Measurements from ENCODE around the gene MAPRE3.

Gene MAPRE3

DNA sequence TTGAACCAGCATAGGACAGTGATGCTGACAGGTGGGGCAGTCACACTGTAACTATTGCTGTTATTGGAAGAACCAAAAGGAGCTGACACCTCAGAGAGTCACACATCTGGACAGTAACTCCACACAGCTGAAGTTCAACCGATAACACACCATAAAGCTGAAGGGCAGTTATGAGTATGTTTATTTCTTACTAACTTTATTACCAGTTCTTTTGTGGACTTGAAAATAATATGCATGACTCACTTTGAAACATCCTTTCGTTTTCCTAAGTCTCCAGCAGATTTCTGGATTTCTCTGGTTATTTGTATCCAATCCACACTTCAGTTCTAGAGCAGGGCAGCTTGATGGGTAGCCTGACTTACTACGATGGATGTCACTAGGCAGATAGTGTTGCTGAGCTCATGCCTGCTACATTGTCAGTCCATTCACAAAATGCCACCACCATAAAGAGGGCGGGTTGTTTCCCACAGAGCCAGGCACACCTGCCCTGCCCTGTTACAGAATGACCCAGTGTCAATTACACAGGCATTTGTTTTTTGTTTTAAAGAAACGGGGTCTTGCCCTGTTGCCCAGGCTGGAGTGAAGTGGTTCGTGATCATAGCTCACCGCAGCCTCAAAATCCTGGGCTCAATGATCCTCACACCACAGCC is 72.7 kb downstream of the MAPRE3 start:
- no peak for DNase-seq

DNA sequence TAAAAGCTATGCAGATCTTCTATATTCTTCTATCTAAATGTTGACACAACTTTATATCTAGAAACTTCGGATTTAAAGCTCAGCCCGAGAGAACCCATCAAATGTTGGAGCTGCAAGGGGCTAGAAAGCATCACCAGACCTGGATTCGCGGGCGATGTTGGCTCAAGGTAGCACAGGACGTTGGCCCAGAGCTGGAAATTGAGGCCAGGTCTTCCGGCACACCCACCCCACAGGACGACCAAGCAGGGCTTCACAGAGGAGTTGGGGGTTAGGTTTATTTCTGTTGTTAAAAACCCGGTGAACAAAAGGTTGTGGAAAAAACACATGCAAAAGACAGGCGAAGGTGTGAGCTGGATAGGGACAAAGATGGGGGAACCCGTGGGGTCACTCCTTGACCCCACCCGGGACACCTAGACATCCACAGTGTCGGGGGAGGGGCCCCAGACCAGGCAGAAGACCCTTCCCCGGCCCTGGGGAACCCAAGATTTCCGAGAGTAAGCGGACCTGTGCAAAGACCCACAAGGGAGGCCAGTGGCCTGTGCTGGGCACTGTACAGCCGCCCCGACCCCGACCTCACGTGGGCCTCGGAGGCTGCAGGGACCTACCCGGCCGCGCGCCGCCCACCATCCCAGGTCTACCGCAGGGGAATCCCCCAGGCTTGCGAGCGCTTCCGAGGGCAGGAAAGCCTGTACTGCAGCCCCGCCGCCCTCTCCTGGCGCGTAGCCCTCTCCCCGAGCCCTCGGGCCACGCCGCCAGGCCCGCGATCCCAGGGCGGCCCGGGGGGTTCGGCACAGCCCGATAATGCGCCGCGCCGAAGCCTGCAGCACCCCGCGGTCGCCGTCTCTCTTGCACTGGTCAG is 79.2 kb downstream of the MAPRE3 start:
- DNase-seq: no peak

DNA sequence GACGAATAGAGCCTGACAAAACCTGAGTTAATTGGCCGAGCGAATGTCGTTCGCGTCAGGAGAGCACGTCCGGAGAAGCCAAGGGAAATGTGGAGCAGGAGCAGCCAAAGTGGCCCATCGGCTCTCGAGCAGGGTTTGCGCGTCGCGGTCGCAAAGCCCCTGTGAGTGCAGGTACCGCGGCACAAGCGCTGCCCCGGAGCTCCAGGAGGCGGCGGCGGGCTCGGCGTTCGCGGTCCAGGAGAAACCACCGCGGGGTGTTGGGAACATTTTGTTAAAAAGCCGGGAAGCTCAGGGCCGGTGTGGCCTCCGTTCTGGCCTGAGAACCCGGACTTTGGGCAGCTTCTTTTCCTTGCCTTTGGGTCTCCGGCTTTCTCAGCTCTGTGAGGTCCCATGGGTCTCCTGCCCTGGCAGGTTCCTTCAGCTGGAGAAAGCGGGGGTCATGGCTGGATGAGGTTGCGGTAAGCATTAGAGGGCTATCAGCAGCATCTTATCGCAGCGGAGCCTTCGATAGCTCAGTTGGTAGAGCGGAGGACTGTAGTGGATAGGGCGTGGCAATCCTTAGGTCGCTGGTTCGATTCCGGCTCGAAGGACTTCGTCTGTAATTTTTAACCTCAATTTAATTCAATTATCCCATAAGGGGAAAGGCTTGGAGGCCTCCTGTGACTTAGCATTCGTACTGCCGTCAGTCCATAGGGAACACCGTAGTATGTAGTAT is 80.0 kb downstream of the MAPRE3 start:
- DNase-seq: peak; percentile 96

DNA sequence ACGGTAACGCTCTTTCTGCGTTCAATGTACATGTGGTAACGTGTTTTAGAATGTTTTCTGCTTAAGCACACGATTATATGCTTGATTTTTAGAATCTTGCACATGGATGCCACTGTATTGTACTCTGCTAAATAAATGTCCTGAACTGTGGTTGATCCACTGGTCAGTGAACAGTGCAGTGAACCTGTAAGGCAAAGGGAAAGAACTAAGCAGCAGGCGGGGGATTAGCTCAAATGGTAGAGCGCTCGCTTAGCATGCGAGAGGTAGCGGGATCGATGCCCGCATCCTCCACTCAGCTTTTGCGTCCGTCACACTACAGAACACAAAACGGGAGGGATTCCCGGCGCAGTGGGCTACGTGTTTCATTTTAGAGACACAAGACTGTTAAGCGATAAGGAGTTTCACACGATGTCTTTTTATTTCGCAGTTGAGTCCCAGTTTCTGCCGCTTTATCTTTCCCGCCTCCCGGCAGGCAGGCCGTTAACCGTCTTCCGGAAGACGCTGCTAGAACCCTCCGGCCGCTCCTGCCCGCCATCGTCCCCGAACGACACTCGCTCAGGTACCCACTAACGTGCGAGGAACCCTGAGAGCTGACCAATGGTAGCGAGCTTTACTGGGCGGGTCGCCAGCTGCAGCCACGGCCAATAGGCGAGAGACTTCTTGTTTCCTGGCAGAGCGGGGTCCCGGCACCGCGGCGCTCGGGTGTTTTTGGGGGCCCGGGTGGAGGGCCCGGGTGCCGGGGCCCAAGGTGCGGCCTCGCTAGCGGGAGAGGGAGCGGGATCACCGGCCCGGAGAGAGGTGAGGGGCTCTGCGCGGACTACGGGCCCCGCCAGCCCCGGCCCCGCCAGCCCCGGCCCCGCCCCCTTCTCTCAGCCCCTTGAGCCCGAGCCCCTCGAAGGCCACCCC is 80.8 kb downstream of the MAPRE3 start, which contains the start of gene AGBL5:
TSS of gene AGBL5 (plus strand) at position 673 of the 906 bp plus-strand sequence. CDS start 1,291 bp downstream, outside the sequence.
- peak; percentile 99 for DNase-seq

DNA sequence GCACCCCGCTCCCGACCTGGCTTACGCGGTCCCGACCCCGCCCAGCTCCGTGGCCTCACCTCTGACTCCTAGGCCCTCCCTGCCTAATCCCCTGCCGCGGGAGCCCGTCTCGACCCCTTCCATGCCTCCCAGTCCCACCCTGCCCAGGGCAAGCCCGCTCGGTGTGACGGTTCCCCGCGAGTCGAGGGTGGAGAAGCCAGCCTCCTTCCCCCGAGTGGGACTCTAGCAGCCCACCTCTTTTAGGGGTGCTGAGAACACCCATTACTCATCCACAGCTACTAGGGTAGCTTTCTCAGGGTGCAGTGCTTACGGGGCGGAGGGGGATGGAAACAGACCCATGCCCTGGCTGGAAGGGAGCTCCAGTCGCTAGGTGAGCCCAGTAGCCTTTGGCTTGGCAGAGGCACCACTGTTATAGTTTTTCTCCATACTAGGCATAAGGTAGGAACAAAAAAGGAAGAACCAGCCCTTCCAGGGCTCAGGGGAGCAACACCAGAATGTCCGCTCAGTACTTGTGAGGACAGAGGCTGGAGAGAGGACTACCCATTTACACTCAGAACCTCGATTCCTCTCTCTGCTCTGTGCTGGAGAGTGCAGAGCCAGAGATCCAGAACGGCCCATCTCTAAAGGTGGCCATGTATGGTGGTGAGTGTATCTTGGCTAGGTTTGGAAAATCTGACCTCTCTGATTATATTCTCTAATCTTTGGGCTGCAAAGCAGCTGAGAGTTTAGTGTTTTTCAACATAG is 81.6 kb downstream of the MAPRE3 start:
- no peak for DNase-seq

DNA sequence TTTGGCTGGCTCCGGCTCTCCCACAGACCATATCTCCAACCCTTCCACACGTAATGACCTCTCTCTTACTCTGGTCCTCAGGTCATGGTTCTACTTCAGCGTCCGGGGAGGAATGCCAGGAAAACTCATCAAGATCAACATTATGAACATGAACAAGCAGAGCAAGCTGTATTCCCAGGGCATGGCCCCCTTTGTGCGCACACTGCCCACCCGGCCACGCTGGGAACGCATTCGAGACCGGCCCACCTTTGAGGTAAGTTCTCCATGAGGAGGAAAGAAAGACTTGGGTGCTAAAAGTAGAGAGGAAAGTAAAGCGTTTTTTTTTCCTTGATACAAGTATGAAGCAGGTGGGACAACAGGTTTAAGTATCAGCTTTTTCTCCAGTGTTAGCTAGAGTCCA is 82.9 kb downstream of the MAPRE3 start:
- DNase-seq: no peak

DNA sequence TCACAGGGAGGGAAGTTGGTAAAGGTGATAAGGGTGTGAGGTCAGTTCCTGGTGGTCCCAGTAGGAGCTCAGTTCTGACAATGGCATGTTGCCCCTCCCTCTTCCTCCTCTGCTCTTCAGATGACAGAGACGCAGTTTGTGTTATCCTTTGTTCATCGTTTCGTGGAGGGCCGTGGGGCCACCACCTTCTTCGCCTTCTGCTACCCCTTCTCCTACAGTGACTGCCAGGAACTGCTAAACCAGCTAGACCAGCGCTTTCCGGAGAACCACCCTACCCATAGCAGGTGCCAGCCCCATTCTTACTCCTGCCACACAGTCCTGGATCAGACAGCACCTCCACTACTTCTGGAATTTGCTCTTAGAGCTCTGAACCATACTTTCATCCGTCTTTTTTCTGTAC is 83.3 kb downstream of the MAPRE3 start:
- no peak for DNase-seq

DNA sequence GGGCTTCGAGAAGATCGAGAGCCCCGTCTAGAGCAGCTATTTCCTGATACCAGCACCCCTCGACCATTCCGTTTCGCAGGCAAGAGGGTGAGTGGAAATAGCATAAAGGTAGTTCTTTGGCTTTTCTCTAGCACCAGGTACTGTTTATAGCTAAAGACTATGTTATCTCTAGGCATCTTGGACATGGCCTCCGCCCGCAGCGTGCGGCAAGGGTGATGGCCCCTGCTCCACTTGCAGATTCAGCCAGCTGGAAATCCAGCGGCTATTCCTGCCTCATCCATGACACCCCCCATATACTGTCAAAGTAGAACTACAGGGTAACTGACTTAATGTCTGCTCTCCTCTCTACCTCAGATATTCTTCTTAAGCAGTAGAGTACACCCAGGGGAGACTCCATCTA is 84.3 kb downstream of the MAPRE3 start:
- no peak for DNase-seq

DNA sequence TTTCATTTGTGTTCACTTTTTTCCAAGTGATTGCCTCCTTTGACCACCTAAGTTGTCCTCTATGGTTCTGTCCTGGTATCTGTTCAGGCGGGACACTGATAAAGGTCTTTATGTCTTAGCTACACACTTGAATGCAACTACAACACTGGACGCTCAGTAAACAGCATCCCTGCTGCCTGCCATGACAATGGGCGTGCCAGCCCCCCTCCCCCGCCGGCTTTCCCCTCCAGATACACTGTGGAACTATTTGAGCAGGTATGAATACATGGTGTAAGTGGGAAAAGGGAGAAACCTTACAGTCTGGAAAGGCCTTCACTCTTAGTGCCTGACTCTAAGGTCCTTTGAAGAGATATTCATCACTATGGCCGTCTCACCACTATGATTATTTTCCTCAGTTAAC is 86.7 kb downstream of the MAPRE3 start:
- no peak for DNase-seq

DNA sequence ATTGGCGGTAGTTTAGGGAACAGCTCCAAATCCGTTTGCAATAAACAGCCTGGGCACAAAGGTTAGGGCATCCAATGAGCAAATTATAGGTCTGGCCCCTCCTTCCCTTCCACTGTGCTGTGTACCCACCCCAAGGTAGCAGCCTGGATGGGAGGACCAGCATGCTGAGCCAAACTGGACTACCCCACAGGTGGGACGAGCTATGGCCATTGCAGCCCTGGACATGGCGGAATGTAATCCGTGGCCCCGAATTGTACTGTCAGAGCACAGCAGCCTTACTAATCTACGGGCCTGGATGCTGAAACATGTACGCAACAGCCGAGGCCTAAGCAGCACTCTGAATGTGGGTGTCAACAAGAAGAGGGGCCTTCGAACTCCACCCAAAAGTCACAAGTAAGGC is 87.8 kb downstream of the MAPRE3 start:
- DNase-seq: no peak

DNA sequence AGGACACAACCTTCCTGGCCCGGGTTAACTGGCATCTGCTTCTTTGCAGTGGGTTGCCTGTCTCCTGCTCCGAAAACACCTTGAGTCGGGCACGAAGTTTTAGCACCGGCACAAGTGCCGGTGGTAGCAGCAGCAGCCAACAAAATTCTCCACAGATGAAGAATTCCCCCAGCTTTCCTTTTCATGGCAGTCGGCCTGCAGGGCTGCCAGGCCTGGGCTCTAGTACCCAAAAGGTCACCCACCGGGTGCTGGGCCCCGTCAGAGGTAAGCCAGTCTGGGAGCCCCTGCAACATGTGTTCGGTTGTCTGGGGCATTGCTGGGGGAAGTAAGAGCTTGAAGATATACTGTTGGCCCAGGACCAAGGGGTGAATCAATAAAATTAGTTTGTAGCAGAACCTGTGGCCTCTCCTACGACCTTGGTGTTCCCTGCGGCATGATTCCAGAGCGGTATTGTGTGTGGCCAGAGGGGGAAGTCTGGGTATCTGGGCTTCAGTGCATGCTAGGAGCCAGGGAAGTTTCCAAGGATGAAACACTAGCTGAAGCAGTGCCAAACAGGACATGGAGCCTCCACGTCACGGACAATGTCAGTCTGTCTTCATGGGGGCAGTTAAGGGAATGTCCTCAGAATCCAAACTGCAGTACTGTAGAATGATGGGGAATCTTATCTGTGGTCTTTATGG is 88.8 kb downstream of the MAPRE3 start:
- no peak for DNase-seq

DNA sequence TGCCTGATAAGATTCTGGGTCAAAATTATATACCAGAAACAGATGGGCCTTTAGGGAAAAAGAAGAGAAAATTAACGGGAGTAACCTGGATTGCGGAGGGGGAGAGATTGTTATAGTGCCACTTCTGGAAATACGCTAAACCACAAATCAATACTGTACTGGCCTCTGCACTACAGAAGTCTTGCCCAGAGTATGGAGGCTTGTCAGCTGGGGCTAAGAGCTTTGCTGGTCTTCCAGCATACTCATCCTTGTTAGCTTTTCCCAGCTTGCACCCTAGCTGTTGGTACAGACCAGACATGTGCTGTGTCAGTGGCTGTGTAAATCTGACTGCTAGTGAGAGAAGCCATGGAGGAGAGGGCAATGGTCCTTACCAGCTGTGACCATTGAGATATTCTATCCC is 89.9 kb downstream of the MAPRE3 start:
- no peak for DNase-seq

DNA sequence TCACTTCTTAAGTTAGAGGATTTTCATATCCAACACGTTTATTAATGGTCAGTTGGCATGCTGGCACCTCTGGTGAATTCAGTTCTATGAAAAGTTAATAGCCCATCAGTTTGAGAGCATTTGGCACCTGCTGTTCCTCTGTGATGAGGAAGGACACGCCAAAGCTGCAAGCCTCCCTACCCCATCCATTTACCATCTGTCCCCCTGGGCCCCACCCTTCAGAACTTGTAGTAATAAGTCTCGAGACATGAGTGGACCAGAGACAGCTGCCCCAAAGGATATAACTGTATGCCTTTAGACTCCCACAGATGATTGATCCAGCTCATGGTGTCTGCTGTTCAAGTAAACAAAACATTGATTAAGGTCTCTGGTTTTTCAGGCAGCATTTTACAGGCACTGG is 94.7 kb downstream of the MAPRE3 start:
- no peak for DNase-seq

DNA sequence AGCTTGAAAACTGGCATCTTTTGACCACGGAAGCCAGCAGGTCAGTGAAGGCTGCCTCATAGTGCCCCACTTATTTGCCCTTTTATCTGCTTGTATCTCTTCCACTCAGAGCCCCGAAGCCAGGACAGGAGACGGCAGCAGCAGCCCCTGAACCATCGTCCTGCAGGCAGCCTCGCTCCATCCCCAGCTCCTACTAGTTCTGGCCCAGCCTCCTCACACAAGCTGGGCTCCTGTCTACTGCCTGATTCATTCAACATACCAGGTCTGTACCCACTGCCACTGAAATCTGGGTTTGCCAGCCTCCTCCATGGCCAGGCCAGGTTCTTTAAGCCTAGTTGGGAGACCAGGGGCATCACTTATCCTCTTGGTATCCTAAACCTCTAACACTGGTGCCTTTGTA is 96.9 kb downstream of the MAPRE3 start:
- no peak for DNase-seq

DNA sequence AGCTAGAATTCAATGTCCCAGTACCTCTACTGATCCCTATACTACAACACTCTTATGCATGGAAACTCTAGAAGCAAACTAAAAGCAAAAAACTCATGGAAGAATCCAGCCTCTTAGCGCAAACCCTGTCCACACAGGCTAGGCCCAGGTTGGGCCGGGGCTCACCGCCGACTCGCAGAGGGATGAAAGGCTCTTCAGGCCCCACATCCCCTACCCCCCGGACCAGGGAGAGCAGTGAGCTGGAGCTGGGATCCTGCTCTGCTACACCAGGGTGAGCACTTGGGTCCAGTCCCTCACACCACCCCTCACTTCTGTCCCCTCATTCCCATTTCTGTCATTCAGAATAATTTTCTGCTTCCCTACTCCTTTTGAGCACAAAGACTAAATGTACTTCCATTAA is 99.0 kb downstream of the MAPRE3 start:
- DNase-seq: no peak

DNA sequence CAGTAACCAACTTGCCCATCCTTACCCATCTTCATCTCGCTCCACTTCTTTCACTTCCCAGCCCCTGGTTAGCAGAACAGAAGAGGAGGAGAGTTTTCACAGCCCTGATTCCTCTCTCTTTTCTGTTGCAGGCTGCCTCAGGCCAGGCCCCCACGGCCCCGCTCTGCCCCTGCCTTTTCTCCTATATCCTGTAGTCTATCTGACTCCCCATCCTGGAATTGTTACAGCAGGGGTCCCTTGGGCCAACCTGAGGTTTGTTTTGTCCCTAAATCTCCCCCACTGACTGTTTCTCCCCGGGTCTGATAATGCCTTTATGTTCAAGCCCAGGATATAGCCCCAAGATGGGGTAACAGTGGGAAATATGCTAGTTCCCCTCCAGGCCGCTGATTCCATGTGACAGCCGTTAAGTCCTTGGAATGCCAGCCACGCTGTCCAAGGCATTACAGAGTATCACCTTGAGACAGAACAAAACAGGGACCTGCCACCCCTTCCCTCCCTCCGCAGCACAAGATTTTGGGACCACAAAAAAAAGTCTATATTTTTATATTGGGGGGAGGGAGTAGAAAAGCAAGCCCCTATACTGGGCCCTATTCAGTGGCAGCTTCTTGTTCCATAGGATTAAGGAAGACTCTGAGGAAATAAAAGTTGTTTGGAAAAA is 99.7 kb downstream of the MAPRE3 start:
- no peak for DNase-seq

DNA sequence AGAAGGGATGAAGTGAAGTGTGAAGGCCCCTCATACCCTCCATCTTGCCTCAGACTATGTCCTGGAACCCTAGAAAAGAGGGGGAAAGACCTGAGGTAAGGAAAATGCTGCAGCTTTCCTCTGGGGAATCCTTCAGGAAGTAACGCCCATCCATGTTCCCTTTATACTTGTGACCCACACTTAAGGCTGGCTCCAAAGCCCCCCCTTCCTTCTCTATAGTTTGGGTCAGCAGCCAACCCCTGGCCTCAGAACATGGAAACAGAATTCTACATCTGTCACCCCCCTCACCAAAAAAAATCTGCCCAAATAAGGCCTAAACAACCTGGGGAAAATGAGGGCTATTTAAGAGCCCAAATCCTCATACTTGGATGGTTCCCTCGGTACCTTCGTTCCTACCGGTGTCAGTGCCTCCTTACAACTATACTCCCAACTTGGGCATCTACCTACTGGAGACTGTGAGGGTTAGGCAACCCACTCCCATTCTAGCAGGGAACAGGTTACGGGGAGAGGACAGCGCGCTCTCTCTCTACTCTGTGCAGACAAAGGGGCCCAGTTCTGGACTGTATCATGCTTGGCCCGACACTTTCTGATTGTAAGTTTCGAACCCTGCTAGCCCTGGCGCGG is 100.3 kb downstream of the MAPRE3 start:
- no peak for DNase-seq

DNA sequence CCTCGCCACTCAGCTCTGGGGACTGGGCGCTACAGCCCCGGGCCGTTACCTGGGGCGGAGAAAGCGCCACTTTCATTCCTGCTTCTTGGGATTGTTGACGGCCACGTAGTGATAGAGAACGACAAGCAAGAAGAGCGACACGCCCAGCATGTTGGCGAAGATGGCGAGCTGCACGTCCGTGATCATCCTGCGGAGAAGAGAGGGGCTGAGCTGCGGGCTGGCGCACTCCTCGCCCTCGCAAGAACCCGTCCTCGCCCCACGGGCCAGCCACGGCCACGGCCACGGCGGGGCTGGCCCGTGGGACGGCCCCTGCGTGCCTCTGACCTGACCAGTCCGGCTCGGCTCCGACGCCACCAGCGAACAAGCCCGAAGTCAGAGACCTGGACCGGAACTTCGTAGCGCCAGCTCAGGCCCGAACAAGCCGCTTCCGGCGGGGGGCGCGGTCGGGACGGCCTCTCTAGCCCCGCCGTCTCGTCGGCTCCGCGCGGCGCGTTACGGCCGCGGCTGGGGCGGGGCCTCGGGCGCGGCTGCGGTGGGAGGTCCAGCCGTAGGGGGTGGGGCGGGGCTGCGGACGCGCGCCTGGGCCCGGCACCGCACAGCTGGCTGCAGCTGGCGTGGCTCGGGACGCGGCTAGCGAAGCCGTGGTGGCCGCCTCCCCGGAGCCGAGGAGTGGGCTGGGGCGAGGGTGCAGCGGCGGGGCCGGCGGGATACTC is 101.0 kb downstream of the MAPRE3 start, which contains the start of gene OST4:
TSS of gene OST4 (minus strand) at position 378 of the 713 bp plus-strand sequence.
- DNase-seq: peak; percentile 91

Data from activated T-cell treated with anti-CD3 and anti-CD28 coated beads, Interleukin-2, amount 50 U/mL, for 1 hour (primary cell).